Prostate gland (tissue), 2 donors: Measurements from ENCODE around the gene RAET1L. TPM values are rescaled to one million over a fixed set of nuclear protein-coding genes. Genes with fewer than 3 reads are reported as not detected.
A peak's percentile ranks its signal among the peaks of the same experiment; 100 is the strongest.
"Not testable (repeated sequence)": the region's sequence is repeated elsewhere in the genome, so short reads cannot be mapped to it uniquely, and the experiment has no call there.

Source experiments
- DNase-seq: peaks from one replicate; pipeline ENCODE4 v3.0.0-alpha.2; 2019; ENCODE audit warnings: low spot score
- H3K27ac ChIP-seq, 2 donors: fragments of 200-600 bp; sonication (generic); 2 replicates each; pipeline ENCODE4 v1.5.1; 2017 to 2019
- H3K27me3 ChIP-seq: fragments of 200-600 bp; sonication (generic); replicated peaks from 2 replicates; pipeline ENCODE4 v1.5.1; 2019; ENCODE audit not compliant: insufficient read depth
- H3K36me3 ChIP-seq, 2 donors: fragments of 200-600 bp; sonication (generic); 1 replicate in 1 of 2; 2 replicates in 1 of 2; pipeline versions ENCODE4 v1.5.1 to v1.8.1; 2017 to 2019
- H3K4me1 ChIP-seq: fragments of 200-600 bp; sonication (generic); replicated peaks from 2 replicates; pipeline ENCODE4 v1.5.1; 2019
- H3K4me3 ChIP-seq, 2 donors: fragments of 200-600 bp; sonication (generic); 2 replicates each; pipeline ENCODE4 v1.5.1; 2017 to 2019
- H3K9me3 ChIP-seq: fragments of 200-600 bp; sonication (generic); 2 replicates; pipeline ENCODE4 v1.5.1; 2017
- CTCF ChIP-seq, 4 experiments: fragments of 200-600 bp in 2 of 4; fragments of 450-650 bp in 2 of 4; sonication (generic) in 2 of 4; IDR thresholded peaks; 1 replicate in 3 of 4; 2 replicates in 1 of 4; pipeline ENCODE4 v1.5.1; 2016 to 2019; ENCODE audit warnings: antibody characterized with exemption in 4 of 4, mild to moderate bottlenecking in 2 of 4, moderate library complexity in 2 of 4
- POLR2A ChIP-seq: fragments of 450-650 bp; IDR thresholded peaks from one replicate; pipeline ENCODE4 v1.6.1; 2016; ENCODE audit warnings: antibody characterized with exemption, mild to moderate bottlenecking
- POLR2AphosphoS5 ChIP-seq: sonication (generic); formaldehyde crosslinking; IDR thresholded peaks from one replicate; pipeline ENCODE4 v1.6.1; 2017; ENCODE audit warnings: antibody characterized with exemption
- WGBS: methylation state at CpG from one replicate; pipeline ENCODE4 v1.1.5; 2018; 5-methylcytosine and 5-hydroxymethylcytosine counted together
- intact Hi-C: fragments of 100-400 bp; cut with DNase I; formaldehyde crosslinking; loops from one replicate; pipeline ENCODE4 v1.14.2; 2022
- total RNA-seq, 2 donors: library from RNA; depleted of rRNA; stranded (reverse); fragments of >200 nt; gene quantifications; one replicate each; pipeline ENCODE4 v1.1.0, GENCODE V29; 2016

Gene RAET1L
- total RNA-seq, 2 donors from 2014 or later: not detected

- intact Hi-C loops: loop anchor here (10.0 kb wide), 1 partner anchor 745 kb away; no protein-coding TSS in a partner anchor
- no peaks in the 10 kb centered on the region for H3K9me3 ChIP-seq
- H3K27ac ChIP-seq: no peak overlapping the region
- DNase-seq: no peak
- H3K27me3 ChIP-seq: no peaks in the 10 kb centered on the region
- TF ChIP-seq POLR2A: no peak
- TF ChIP-seq CTCF (IDR thresholded peaks at IDR 0.05): no peak
- H3K36me3 ChIP-seq: no peaks in the 10 kb centered on the region
- WGBS: 83% methylated on average over 11 of the region's 11 CpGs
- peak overlapping the region; percentile 53 to 60 for H3K4me3 ChIP-seq
- no peaks in the 10 kb centered on the region for H3K4me1 ChIP-seq
These were observed 44.4 kb upstream of the RAET1L start for GRCh38 chr6:150069706-150070105.

- DNase-seq: peak; percentile 88
- peak within 1 kb of the TSS; percentile 38 to 65 for H3K27ac ChIP-seq
- H3K4me3 ChIP-seq: peak within 1 kb of the TSS; percentile 53 to 60
- H3K9me3 ChIP-seq: no peaks in the 10 kb centered on the region
- H3K27me3 ChIP-seq: no peaks in the 10 kb centered on the region
- intact Hi-C loops: no loop called here
- WGBS: 2% methylated on average over 72 of the region's 72 CpGs
- peak; percentile 76 for TF ChIP-seq POLR2AphosphoS5
- TF ChIP-seq CTCF (IDR thresholded peaks at IDR 0.05): peak in 3 of 4 experiments; percentile 53 to 67 (median 64)
- peak; percentile 83 for TF ChIP-seq POLR2A
- no peaks in the 10 kb centered on the region for H3K36me3 ChIP-seq
- no peaks in the 10 kb centered on the region for H3K4me1 ChIP-seq
These were observed 43.7 kb upstream of the RAET1L start, which contains the start of gene ULBP3 for GRCh38 chr6:150068720-150069648. Gene ULBP3 (minus strand): TSS chr6:150069121. CDS start chr6:150069066, 55 bp downstream.

- Histone ChIP-seq H3K36me3 (no peaks in the 10 kb centered on the region), H3K27me3 (no peaks in the 10 kb centered on the region), H3K4me1 (no peaks in the 10 kb centered on the region), H3K9me3 (no peaks in the 10 kb centered on the region), H3K4me3 (peak overlapping the region; percentile 53 to 60), H3K27ac (no peak overlapping the region)
- 61% methylated on average over 4 of the region's 4 CpGs for WGBS
- no peak for DNase-seq
- TF ChIP-seq POLR2AphosphoS5: no peak
- no peak for TF ChIP-seq POLR2A
- TF ChIP-seq CTCF (IDR thresholded peaks at IDR 0.05): no peak
- intact Hi-C loops: no loop called here
These were observed 42.8 kb upstream of the RAET1L start for GRCh38 chr6:150068151-150068550.

- no peaks in the 10 kb centered on the region for H3K36me3 ChIP-seq
- H3K4me3 ChIP-seq: no peak overlapping the region
- no peaks in the 10 kb centered on the region for H3K4me1 ChIP-seq
- TF ChIP-seq POLR2AphosphoS5 (no peak), POLR2A (no peak), CTCF (IDR thresholded peaks at IDR 0.05) (no peak)
- no peaks in the 10 kb centered on the region for H3K27me3 ChIP-seq
- no peak for DNase-seq
- intact Hi-C loops: no loop called here
- H3K9me3 ChIP-seq: no peaks in the 10 kb centered on the region
- WGBS: 88% methylated on average over 2 of the region's 2 CpGs
- no peak overlapping the region for H3K27ac ChIP-seq
These were observed 39.8 kb upstream of the RAET1L start for GRCh38 chr6:150065083-150065482.

GRCh38 chr6:150063640-150064039 lies 38.3 kb upstream of the RAET1L start:
- H3K36me3 ChIP-seq: no peaks in the 10 kb centered on the region
- no peak overlapping the region for H3K27ac ChIP-seq
- no peaks in the 10 kb centered on the region for H3K4me1 ChIP-seq
- 95% methylated on average over 6 of the region's 6 CpGs for WGBS
- H3K27me3 ChIP-seq: no peaks in the 10 kb centered on the region
- H3K9me3 ChIP-seq: no peaks in the 10 kb centered on the region
- intact Hi-C loops: no loop called here
- no peak overlapping the region for H3K4me3 ChIP-seq
- TF ChIP-seq POLR2A: no peak
- no peak for DNase-seq

GRCh38 chr6:150059973-150060372 lies 34.6 kb upstream of the RAET1L start:
- H3K36me3 ChIP-seq, H3K9me3 ChIP-seq, DNase-seq, H3K27me3 ChIP-seq, H3K4me3 ChIP-seq, H3K4me1 ChIP-seq, H3K27ac ChIP-seq, intact Hi-C loops: not testable (repeated sequence)
- 77% methylated on average over 7 of the region's 7 CpGs for WGBS
